GM18867 (cell line): ENCODE data around the gene EGFL8.

Source experiments
- ATAC-seq: cut with Tn5 transposase; IDR thresholded peaks from one replicate; pipeline ENCODE4 v1.9.1; 2021; ENCODE audit warnings: mild to moderate bottlenecking, moderate library complexity; ENCODE audit not compliant: unreplicated experiment

Gene EGFL8

GRCh38 chr6:32146287-32146686 is 18.1 kb upstream of the EGFL8 start:
- ATAC-seq = no peak

DNA sequence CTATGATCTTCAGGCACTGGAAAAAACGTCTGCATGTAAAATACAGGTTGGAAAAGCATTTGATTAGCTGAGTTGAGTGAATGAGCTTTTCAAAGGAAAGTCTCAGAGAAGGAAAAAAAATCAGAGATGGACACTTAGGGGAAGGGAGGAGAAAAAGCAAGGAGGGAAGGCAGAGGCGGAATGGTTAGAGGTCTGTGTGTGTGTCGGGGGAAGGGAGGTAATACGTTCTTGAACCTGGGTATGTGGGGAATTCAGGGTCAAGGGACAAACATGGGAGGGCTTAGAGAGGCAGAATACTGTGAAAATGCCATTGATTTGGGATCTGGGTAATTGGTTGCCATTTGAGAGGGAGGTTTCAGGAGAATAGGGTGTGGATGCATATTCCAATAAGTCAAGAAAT is 17.7 kb upstream of the EGFL8 start:
- ATAC-seq = no peak

- ATAC-seq = no peak
These were observed 16.8 kb upstream of the EGFL8 start for GRCh38 chr6:32147401-32148132.

- no peak for ATAC-seq
These were observed 15.9 kb upstream of the EGFL8 start for GRCh38 chr6:32148289-32149091.

GRCh38 chr6:32149092-32149755 is 15.2 kb upstream of the EGFL8 start:
- no peak for ATAC-seq

DNA sequence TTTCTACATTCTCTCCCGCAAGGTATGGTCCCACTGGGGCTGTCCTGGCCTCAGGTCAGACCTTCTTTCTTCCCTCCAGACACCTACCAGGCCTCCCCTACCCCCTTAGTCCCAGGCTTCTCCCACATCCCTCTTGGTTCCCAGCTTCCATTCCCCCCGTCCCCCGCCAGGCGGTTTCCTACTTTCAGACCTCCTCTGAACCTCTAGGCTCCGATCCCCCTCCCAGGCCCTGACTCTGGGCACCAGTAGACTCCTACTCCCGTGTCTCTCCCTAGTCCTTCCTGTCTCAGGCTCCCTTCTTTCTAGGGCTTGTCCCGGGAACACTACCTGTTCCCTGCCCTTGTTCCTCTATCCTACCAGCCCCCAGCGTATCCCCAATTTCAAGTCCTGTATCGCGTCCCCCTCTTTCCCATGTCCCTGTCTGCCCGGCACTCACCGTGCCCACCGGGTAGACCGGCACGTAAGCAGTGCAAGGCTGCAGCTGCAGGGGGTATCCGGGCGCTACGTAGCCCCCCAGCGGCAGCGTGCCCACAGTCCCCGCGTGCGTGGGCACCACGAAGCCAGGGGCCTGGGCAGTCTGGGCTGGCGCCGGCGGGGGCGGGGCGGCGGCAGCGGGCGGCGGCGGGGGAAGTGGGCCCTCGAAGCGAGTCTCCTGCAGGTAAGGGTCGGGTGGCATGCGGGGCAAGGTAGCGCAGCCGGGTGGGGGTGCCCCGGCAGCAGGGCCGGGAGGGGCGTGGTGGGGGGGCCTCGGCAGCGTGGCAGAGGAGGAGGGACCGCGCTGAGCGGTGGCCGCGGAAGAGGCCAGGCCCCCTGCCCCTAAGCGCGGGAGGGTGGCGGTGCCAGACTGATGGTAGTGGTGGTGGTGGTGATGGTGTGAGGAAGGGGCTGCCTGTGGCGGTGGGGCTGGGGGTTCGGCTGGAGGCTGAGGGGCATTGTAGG is 14.2 kb upstream of the EGFL8 start:
- no peak for ATAC-seq

DNA sequence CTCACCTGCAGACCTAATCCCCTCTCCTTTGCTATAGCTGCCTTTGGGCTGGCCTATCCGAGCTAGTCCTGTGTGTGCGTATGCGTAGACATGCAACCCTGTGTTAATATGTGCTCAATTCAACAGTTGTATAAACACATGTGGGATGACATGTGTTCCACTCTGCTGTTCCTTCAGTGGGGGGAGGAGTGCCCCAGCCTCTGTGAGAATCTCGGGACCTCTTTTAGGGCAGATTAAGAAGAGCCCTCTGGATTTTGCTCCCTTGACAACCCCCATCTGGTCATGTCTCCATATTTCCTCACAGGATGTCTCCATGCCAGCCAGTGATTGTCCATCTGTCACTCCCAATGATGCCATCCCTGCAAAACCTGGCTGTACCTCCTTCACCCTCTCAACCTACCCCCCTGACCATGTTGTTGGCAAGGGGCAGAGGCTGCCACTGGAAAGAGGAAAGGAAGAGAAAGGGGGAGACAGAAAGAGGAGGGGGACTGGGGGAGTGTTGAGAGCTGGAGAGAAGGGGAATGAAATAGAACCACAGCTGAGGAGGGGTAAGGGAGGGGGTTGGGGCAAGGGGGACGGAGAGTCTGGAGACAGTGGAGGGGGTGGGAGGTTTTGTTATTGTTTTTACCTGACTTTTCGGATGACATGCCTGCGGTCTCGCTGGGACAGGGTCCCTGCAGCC is 13.1 kb upstream of the EGFL8 start:
- no peak for ATAC-seq

- ATAC-seq = no peak
These were observed 12.3 kb upstream of the EGFL8 start, which contains the start of gene PRRT1 for GRCh38 chr6:32151863-32152768. Gene PRRT1, minus strand, starts transcription at chr6:32151939. Its CDS starts 112 bp downstream, at chr6:32151827.

DNA sequence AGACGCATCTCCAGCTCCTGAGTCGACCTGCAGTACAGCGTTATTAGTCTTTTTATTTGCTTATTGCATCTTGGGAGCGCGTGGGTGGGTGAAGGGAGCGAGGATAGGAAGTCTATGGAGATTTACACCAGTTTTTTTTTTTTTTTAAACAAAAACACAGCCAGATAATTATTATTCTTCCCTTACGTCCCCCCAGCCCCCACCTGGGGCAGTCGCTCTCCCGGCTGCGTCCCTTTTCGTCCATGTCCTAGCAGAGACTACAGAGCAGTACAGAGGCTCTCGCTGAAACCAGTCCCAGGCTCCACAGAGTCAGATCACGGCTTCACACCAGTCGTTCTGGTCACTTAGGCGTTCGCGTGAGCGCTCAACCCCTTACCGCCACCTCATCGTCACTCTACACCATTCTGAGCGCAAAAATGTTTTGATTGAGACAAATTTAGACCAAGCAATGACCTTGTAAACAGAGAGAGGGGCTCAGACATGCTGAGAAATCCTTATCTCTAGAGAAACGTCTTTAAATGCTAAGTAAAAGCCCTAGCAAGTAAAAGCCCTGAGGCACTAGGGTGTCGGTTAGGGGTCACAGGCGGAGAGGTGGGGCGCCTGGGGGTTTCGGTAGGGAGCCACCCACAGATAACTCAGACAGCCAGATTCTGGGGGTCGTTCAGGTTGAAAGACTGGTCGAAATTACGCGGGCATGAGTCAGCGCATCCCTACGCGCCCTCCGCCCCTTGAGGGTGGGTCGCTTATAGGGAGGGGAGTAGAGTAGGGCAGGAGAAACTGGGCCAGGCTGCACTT is 11.4 kb upstream of the EGFL8 start:
- no peak for ATAC-seq

DNA sequence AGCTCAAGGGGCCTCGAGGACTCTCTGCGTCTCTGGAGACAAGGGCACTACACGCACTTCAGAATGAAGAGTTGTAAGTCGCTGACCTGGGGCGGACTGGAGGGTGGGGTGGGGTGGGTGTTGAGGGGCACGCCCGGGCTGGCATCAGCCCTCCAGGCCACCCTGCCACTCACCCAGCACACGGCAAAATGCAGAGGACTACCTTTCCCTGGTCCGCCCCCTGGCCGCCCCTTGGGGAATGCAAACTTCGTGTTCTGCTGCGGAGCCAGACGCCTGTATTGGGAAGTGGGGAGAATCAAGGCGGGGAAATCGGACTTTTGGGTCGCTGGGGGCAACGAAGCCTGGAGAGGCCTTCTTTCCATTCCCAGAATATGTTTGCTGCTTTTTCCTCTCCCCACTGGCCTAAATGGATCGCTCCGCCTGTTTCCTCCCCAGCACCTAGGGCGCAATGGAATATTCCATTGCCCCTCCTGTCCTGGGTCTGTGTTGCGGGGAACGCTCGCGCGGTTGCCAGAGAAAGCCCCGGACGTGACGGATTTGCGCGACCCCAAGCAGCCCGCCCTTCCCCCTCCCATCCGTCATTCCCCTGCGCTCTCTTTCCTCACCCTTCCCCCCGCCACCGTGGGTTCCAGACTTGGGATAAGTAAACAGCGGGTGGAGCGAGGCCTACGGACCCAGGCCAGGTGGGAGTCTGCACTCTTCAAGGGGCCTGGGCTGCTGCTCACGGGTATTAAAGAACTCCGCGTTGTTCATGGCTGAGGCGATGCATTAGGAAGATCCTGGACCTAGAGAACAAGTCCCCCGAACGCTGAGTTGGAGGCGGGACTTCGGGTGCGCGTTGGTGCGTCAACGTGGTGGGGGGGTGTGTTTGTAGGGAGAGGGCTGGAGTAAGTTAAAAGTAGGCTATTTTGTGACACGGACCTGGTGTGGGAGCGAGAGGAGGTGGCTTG is 10.6 kb upstream of the EGFL8 start, which contains the start of gene PPT2:
Gene PPT2, plus strand, starts transcription at position 578 of the 950 bp plus-strand sequence. CDS start 454 bp downstream, outside the sequence.
- ATAC-seq = peak; percentile 20

DNA sequence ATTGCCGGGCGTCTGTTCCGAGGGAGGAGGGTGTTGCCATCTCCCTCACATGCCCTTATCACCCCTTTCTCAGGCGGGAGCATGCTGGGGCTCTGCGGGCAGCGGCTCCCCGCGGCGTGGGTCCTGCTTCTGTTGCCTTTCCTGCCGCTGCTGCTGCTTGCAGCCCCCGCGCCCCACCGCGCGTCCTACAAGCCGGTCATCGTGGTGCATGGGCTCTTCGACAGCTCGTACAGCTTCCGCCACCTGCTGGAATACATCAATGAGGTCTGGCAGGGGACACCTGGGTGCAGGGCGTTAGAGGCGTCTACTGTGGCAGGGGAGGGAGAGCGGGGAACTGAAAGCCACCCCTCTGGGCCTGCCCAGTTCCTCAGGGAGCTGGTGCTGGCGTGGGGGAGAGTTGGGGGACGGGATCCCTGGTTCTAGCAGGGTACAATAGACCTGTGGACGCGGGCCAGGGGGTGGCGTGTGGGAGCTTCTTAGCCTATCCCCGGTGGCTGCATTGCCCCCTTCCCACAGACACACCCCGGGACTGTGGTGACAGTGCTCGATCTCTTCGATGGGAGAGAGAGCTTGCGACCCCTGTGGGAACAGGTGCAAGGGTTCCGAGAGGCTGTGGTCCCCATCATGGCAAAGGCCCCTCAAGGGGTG is 9.8 kb upstream of the EGFL8 start:
- ATAC-seq = peak; percentile 51

DNA sequence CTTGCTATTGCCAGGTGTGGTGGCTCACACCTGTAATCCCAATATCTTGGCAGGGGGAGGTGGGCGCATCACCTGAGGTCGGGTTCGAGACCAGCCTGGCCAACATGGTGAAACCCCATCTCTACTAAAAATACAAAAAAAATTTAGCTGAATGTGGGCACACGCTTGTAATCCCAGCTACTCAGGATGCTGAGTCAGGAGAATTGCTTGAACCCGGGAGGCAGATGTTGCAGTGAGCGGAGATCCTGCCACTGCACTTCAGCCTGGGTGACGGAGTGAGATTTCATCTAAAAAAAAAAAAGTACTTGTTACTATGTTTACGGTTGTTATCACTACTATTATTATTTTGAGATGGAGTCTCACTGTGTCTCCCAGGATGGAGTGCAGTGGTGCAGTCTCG is 7.5 kb upstream of the EGFL8 start:
- ATAC-seq = no peak

DNA sequence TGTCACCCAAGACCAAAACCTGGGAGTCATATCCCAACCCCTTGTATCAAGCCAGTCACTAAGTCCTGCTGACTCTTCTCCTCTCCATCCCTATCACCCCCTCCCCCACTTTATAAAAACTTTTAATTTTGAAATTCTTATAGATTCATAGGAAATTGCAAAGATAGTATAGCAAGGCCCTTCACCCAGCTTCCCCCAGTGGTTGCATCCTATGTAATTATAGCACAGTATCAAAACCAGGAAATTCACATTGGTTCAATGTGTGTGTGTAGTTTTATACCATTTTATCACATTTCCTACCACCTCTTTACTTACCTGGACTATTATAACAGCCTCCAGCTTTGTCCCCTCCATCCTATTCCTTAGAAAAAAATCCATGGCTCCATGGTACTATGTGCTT is 6.3 kb upstream of the EGFL8 start:
- no peak for ATAC-seq

GRCh38 chr6:32163559-32164258 is 686 bp upstream of the EGFL8 start:
- ATAC-seq = no peak

DNA sequence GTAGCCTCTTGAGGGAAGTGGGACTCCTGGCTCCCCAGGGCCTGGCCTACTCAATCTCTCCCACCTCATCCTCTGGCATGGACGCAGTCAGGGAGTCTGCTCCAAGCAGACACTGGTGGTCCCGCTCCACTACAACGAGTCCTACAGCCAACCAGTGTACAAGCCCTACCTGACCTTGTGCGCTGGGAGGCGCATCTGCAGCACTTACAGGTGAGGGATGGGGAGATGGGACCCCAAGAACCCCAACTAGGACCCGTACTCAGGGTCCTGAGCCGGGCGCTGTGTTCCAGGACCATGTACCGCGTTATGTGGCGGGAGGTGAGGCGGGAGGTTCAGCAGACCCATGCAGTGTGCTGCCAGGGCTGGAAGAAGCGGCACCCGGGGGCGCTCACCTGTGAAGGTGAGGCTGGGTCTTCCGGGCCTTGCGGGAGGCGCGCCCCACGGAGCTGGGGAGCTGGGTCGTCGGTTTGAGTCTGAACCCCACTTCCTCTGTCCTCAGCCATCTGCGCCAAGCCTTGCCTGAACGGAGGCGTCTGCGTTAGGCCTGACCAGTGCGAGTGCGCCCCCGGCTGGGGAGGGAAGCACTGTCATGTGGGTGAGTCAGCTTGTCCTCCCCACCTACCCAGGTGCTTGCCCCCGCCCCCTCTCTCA is 2.1 kb downstream of the EGFL8 start:
- no peak for ATAC-seq
